B cell (primary cell): ENCODE data around the gene SLC39A2.
"Not testable (repeated sequence)": the region's sequence is repeated elsewhere in the genome, so short reads cannot be mapped to it uniquely, and the experiment has no call there.

Experiments used
- EZH2 ChIP-seq: IDR thresholded peaks from 2 replicates; pipeline ENCODE4 v1.6.1; 2012; ENCODE audit warnings: borderline replicate concordance, low read depth, mild to moderate bottlenecking, moderate library complexity, low read length; ENCODE audit not compliant: insufficient read depth, poor library complexity, severe bottlenecking
- TF ChIP-seq, protein P1 (sequence below): fragments of 200-600 bp; IDR thresholded peaks from one replicate; pipeline ENCODE4 v1.8.0; 2022; ENCODE audit warnings: antibody characterized with exemption, mild to moderate bottlenecking

DNA sequence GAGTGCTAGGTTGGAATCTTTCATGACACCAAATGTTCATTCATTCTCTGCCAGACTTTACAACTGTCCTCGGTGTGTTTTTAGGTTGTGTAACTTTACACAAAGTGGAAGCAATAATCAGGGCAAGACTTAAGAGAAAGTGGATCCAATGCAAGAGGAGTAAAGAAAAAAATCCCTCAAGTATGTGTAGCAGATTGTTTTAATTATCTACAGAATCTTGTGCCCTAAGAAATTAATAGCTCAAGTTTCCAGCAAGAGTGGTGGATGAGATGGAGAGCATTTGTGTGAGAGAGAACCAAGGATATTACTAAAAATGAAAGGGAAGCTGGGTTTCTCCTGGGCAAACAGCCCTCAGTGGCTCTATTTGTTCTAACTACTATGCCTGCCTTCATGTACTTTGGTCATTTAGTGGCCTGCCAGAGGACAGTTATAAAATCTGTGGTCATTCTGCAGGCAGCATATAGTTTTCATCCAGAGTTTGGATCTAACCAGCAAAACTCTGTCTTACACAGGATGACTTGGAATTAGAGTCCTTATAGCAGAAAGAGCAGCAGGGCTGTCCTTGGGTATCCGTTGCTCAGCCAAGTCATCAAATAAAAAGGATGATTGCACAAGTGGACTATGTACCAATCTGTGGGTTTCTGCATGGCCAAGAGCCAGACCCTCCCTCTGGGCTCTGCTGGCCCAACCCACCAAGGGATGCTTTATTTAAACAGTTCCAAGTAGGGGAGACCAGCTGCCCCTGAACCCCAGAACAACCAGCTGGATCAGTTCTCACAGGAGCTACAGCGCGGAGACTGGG is 44.2 kb upstream of the SLC39A2 start, which contains the start of gene RNASE2:
- TF ChIP-seq, protein P1, sequence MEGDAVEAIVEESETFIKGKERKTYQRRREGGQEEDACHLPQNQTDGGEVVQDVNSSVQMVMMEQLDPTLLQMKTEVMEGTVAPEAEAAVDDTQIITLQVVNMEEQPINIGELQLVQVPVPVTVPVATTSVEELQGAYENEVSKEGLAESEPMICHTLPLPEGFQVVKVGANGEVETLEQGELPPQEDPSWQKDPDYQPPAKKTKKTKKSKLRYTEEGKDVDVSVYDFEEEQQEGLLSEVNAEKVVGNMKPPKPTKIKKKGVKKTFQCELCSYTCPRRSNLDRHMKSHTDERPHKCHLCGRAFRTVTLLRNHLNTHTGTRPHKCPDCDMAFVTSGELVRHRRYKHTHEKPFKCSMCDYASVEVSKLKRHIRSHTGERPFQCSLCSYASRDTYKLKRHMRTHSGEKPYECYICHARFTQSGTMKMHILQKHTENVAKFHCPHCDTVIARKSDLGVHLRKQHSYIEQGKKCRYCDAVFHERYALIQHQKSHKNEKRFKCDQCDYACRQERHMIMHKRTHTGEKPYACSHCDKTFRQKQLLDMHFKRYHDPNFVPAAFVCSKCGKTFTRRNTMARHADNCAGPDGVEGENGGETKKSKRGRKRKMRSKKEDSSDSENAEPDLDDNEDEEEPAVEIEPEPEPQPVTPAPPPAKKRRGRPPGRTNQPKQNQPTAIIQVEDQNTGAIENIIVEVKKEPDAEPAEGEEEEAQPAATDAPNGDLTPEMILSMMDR: not testable (repeated sequence)
- not testable (repeated sequence) for TF ChIP-seq EZH2
